NCI-H1436 (cell line): ENCODE data around the gene CNTN4.

ENCODE experiments used
- DNase-seq: peaks from one replicate; lab custom pipeline; 2025; lab: John Stamatoyannopoulos, UW

Gene CNTN4

DNA sequence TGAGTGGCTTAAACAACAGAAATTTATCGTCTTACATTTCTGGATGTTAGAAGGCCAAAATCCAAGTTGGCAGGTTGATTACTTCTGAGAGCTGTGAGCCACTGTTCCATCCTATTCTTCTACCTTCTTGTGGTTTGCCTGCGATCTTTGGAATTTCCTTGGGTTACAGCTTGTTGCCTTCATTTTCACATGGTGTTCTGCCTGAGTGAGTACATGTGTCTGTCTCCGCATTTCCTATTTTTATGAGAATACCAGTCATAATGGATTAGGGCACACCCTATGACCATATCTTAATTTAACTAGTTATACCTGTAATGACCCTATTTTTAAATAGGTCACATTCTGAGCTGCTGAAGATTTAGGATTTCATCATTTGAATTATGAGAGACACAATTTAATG is 294.3 kb downstream of the CNTN4 start:
- DNase-seq = no peak

DNA sequence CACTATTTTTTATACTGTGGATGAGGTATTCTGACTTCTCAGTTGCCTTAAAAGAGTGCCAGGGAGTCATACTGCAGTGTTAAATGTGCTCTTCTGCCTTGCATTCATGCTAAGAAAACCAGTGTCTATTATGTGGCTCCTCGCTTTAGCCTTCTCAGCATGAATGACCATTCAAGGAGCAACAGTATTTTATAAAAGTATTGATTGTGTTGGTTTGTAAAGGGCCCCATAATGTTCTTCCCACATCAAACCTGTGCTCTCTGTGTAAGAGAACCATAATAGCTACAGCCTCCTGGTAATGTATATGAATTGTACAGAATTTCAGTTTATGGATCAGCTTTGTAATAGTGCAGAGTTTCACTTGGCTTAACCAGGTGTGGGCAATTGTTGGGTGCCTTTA is 316.4 kb downstream of the CNTN4 start:
- DNase-seq = no peak

DNA sequence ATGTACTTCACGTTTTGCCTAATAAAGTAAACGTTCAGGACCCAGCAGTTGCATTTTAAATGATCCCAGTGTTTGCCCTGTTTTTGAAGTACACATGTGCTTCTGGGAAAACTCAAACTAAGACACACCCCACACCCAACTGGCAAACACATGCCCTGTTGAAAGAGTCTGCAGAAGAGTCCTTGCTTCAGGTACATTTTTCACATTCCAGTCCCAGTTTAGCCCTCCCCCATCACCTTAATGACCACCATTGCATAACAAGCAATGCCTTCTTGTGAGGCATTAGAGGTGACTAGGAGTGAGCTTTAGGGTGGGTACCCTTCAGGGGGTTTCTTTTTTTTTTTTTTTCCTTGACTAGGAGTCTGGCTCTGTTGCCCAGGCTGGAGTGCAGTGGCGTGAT is 322.3 kb downstream of the CNTN4 start:
- no peak for DNase-seq

DNA sequence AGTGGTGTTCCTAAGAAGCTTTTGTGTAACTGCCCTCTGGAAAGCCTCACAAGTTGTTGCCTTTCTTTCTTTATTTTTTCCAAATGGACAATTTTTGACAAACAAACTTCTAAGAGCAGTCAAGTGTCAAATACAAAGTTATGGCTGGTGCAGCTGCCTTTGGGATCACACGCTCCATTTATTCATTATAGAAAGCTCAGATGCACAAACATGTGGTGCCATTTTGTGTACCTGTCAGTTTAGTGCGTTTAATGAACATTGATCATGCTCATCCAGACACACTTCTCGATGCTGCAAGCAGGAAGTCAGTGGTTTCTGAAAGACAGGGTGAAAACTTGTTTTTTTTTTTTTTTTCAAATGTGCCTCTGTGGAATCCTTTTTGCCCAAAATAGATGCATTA is 324.5 kb downstream of the CNTN4 start:
- no peak for DNase-seq

DNA sequence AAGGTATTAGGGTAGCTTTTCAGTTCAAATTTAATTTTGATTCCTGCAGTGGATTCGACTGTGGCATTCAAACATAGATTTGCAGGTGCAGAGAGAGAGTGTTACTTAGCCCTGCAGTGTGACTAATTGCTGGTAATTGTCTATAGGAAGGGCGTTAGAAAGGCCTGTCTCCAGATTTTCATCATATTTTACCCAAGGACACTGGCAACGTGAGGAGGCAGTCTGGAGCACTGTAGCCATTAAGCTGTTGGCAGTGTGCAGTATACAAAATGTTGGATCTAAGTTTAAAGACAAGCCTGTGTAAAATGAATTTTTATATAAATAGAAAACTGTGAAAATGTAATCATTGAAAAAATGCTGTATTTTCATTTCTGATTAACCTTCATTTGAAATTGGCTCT is 342.9 kb downstream of the CNTN4 start:
- DNase-seq = no peak

DNA sequence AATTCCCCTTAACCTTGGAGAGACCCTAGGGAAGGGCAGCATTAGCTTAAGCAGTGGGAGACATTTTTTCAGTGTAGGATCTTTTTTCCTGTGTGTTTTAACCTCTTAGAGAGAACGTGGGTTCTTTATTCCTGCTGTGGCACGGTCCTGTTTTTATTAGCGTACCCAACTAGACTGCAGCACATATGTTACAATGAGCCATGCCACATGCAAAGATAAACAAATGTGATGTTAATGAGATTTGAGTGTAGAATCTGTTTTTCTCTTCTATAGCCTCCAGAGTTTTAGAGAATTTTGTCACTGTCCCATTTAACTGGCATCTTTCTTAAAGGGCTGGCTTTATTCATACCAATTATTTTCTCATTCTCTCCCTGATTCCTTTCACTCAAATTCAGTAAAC is 347.5 kb downstream of the CNTN4 start:
- no peak for DNase-seq

DNA sequence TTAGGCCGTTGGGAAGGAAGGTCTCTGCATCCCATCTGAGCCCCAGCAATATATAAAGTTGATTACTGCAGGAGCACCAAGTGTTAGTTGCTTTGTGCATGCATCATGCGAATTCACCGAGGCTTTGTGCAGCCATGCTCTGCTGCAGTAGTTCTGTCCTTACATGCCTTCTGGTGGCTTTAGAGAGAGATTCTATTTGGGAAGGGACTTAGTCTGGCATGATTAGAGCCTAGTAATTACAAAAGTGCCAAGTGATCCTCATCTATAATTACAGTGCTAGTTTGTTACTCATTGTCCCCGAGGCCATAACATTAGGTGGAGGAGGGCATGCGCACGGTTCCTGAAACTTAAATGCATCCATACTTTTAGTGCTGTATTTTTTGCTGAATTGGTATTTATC is 353.6 kb downstream of the CNTN4 start:
- DNase-seq = peak; percentile 35

DNA sequence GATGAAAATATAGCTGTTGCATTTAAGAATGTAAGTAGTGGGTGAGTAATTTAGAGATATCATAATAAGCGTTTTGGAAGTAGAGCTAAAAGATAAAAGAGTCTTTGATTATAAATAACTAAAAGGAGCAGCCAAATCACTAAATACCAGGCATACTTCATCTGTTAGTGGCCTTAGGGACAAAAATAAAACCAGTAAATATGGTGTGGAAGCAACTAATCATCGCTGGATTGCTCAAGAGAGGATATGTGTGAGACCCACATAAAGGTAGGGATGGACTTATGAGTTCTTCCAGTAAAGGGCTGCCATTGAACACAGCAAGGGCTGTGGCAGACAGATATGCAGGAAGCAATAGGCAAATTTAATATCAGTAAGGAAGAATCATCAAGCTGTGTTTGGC is 356.2 kb downstream of the CNTN4 start:
- no peak for DNase-seq

DNA sequence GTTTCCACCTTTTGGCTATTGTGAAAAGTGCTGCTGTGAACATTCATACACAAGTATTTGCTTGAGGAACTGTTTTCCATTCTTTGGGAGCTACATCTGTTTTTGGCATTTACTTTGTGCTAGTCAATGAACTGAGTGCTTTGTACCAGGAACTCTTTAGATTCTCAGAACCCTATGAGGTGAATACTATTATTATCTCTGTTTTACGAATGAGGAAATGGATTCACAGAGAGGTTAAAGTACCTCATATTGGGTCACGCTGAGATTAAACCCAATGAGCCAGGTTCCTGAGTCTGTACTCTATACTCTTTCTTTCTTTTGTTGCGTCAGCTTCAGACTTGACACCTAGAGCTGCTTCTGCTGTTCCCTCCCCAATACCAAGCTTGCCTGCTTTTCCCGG is 358.1 kb downstream of the CNTN4 start:
- DNase-seq = no peak

DNA sequence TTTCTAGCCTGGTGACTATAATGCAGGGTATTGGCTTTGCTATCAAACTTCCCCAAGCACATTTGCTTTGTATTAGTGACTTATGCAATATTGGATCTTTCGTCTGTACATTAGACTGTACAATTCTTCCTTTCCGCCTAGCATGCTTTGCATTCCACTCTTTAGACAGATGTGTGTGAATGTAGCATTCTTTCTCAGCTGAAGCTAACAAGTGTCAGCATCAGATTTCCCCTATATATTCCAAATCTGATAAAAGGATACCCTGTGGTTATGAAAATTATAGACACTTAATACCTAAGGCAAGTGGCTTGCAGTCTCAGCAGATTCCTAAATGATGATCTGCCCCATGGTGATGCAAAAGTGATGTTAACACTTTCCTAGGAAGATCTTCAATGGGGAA is 360.1 kb downstream of the CNTN4 start:
- no peak for DNase-seq

DNA sequence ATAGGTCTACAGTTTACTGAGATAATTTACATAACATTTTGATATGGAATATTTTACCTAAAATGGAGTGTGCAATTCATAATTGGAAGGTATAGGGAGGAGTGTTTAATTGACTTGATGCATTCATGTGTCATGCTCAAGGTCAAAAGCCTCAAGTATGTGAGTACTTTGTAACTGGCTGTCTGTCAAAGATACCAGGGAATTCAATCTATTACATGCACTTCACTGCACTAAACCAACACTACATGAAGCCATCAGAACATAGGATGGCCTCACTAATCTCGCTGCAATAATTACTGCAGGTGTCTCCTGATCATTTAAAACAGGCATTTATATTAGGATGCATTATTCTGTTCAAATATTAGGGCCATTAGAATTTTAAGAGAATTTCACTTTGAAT is 367.2 kb downstream of the CNTN4 start:
- no peak for DNase-seq

DNA sequence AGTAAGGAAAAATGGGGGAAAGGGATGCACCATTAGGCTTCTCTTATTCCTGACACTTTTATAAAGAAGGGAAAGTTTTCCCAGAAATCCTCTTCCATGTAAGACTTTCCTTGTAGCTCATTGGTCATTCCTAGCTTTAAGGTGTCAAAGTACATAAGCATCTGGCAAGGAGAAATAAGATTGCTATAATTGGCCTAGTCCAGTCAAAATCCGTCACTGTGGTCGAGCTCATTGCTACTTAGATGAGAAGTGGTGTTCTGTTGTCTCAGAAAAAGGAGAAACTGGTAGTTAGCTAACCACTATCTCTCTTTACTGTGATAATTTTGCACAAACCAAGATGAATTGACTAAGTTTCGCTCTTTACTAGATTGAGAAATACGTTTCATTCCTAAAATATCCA is 370.1 kb downstream of the CNTN4 start:
- no peak for DNase-seq

DNA sequence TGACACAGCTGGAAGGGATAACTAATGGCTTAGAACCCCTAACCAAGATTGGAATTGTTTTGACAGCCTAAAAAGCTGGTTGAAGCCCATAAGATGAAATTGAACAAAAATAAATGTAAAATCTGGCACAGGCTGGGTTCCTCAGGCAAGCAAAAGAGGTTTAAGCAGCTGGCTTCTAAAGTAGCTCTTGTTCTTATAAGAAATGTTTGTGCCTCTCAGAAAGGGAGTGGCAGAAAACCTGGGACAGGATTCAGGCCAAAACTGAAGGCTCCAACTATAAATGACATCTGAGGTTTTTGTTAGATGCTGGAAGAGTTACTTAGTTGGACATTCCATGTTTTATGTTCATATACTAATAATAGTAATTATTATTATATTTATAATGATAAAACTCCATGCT is 378.3 kb downstream of the CNTN4 start:
- DNase-seq = no peak

DNA sequence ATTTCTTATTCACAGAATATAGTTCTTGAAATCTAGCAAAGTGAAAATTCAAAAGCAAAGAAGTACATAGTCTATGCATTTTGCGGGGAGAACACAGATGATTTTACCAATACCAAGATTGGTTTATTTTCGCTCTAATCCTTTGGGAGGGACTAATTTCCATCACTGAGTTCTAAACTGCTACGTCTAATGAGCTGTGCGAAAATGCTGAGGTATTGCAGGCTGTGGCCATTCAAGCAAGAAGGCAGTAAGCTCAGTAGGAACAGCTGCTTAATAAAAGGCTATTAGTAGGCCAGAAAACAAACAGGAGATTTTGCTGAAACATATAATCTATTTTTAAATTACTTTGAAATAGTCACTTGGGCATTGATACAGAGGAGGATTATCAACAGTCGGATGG is 379.0 kb downstream of the CNTN4 start:
- DNase-seq = no peak

DNA sequence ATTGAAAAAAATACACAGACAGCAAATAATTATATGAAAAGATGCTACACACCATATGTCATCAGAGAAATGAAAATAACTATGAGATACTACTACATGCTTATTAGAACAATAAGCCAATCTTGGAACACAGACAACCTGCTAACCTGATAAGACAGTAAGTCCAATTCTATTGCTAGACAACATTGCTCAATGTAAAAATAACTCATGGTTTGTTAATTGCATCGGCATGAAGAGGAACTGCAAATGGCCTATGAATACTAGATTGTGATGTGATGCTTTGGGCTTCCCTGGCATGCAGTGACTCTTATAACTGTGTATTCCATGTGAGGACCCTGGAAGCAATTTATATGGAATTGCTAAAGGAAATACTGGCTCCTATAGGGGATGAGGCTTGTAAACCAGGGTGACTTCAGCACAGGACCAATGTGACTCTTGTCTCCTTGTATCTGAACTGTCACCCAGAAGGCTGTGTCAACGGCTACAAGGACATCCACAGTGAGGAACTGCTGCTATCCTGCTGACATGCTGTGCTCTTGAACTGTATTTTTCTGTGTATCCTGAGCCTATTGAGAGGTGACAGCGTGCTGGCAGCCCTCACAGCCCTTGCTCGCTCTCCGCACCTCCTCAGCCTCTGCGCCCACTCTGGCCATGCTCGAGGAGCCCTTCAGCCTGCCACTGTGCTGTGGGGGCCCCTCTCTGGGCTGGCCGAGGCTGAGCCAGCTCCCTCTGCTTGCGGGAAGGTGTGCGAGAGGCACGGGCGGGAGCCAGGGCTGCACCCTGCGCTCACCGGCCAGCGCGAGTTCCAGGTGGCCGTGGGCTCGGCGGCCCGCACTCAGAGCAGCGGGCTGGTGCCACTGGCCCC is 385.7 kb downstream of the CNTN4 start:
- no peak for DNase-seq

DNA sequence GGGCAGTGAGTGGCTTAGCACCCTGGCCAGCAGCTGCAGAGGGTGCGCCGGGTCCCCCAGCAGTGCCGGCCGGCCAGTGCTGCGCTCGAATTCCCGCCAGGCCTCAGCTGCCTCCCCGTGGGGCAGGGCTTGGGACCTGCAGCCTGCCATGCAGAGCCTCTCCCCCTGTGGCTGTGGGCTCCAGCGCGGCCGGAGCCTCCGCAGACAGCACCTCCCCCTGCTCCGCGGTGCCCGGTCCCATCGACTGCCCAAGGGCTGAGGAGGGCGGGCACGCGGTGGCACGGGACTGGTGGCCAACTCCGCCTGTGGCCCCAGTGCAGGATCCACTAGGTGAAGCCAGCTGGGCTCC is 386.3 kb downstream of the CNTN4 start:
- no peak for DNase-seq

DNA sequence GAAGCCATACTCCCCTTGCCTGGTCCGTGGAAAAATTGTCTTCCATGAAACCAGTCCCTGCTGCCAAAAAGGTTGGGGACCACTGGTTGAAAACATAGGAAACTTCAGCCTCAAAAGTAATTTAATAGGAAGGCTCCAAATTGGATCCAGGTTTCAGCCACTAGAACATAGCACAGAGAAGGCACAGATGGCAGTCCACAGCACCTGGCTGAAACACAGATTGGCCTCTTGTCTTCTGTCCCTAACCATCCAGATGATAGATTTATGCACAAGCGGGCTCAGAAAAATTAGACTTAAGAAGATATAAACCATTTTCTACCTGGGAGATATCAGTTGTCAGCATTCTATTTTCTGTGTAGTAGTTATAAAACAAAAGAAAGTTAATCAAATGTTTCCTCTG is 397.1 kb downstream of the CNTN4 start:
- DNase-seq = no peak

DNA sequence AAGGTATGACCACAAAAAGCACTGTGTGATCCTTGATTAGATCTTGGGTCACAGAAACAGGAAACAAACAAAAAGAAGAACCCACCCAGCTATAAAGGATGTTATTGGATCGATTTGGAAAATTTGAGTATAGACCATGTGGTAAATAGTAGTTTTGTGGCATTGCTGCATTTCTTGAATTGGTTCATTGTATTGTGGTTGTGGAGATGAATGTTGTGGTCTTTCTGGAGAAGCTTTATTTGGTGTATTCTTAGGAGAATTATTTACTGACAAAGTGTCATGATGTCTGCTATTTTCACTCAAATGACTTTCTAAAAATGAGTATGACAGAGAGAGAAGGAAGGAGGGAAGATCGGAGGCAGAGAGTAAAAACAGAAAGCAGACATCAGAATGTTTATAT is 406.2 kb downstream of the CNTN4 start:
- no peak for DNase-seq

DNA sequence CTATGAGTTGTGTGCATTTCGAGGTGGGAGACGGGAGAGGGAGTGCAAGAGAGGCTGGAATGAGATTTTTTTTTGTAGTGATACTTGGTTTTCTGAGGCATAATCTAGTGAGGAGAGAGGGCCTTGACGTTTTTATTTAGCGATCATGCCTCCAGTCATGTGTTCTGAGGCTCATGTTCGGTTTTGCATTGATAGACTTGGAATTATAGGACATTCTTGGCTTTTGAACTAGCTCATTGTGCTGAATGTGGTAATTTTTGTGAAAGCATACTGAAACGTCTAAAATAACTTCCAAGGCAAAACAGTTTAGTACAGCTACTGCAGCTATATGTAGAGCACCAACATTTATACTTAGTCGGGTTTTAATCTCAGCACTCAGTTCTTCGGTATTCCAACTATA is 408.1 kb downstream of the CNTN4 start:
- no peak for DNase-seq

DNA sequence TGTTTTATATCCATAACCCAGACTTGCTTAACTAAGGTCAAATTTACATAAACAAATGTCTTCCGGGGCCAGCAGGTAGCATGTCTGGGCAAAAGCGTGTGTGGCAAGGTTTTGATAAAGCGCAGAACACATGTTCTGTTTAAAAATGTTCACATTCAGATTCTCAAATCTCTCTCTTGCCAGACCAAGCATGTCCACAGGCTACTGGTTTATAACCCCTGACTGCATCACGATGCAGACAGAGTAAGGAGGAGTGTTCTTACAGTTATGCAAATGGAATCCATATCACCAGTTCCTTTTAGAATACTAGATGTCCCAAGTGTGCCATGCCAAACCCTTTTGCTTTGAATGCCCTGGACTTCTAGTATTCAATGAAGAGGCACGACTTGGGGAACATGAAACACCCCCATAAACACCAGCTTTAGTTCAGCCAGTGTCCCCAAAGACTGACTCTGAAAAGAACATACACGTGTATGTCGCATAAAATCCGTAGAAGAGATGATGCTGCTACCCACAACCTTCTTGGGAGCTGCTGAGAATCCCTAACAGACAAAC is 412.0 kb downstream of the CNTN4 start:
- no peak for DNase-seq

DNA sequence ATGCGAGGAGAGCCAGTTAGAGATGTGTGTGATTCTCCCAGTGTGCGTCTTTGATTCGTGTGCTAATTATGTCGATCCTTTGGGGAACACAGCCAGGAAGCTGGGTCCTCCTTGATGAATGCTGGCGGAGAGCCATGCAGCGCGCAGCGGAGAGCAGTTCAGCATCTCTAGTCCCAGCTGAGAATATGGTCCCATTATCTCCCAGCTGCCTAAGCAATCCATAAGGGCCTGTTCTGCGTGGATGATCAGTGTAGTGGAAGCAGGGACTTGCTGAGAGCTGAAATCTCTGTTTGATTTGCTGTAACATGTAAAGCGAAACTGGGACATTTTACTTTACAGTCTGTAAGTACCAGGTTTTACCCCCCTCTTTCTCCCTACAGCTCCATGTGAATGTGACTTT is 412.7 kb downstream of the CNTN4 start:
- peak; percentile 63 for DNase-seq

DNA sequence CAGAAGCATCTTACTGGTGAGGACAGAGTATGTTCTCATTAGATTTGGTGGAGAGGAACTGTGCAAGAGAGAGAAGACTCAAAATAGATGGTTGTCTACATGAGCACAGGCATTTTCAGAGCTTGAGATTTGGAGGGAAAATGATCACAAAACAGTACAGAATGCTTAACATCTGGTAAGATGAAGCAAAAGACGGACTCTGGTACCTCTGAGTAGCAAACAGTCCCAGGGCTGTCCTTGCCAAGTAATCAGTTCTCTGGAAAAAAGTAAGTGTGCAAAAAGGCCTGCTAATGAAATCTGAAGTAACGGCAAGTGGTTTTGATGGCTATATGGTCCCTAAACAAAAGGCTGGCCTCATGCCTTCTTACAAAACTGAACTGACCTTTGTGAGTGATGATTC is 414.2 kb downstream of the CNTN4 start:
- DNase-seq = no peak

DNA sequence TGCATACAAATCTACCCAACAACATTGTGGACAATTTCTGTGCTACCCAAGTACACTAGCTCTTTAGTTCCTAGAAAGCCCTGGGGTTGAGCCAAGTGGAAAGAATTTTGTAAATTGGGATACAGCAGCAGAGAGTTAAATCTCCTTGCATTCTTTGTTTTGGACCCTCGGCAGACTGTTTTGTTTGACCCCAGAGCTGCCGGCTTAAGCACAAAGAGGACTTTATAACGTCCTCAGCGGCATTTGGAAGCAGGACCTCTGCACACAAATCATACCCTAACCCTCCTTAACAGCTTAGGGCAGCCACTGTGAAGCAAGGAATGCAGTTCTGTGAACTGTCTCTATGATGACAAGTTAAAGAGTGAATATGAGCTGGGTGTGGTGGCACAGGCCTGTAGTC is 415.3 kb downstream of the CNTN4 start:
- no peak for DNase-seq

DNA sequence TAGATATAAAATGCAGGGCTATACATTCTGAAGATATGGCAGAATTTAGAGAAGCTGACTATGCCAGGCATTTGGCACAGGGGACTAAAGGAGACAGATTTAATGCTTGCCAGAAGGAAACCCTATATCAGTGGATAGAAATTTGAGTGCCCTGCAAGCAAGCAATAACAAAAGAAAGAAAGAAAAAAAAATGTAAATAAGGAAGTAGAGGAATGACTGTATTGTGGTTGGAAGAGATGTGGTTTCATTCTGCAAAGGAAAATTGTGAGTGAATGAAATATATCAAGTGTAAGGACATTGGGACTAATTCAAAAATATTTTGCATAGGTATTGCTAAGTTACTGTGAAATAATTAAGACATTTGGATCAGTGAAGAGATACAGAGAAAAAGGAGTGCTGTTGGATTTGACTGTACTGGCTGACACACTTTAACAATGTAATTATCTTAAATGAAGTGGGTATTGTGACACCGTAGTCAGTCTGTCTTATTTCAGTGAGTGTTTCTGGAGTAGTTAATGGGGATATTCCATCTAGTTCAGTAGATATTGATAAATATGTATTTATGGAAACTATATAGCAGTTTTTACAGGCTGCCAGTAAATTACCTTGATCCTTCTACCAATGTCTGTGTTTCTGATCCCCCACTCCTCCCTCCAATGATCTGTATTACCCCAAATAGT is 418.2 kb downstream of the CNTN4 start:
- DNase-seq = peak; percentile 5
